Measurements from ENCODE around the gene FGF5.
"Not testable (repeated sequence)": the region's sequence is repeated elsewhere in the genome, so short reads cannot be mapped to it uniquely, and the experiment has no call there.

The FGF5 gene

DNA sequence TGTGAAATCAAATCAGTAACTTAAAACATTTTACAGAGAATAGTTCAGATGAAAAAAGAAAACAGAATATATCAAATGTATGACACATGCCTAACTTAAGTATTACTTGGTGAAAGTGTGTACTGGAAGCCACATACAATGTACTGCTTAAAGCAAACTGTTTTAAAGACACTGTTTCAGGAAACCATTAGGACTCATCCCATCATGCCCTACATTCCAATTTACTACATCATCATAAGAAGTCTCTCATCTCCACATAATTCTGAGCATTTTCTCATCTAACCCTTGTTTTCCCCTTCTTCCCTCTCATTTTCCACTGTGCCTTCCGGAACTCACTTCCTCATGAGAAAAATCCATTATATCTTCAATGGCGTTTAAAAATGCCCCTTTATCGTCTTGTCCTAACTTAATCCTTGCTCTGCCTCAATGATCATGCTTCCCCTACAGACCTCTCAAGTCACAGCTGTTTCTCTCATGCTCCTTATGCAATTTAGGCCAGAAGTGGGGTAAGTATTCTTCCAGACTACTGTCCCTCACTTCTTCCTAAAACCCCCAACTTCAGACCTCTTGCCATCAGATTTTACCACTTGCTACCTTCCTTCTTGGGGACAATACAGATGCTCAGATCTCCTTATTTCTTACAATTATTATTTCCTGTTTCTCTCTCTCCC is 26.8 kb upstream of the FGF5 start:
- no peaks in the 10 kb centered on the region for H3K9me3 Mint-ChIP-seq
- intact Hi-C loops (cut with micrococcal nuclease) = no loop called here
- no peaks in the 10 kb centered on the region for H3K4me1 Mint-ChIP-seq (ENCODE audit: low read depth)
- H3K27ac Mint-ChIP-seq = no peak overlapping the region
- no peaks in the 10 kb centered on the region for H3K36me3 Mint-ChIP-seq (ENCODE audit: low read depth)
- no peak overlapping the region for H3K4me3 Mint-ChIP-seq
- no peaks in the 10 kb centered on the region for H3K27me3 Mint-ChIP-seq

DNA sequence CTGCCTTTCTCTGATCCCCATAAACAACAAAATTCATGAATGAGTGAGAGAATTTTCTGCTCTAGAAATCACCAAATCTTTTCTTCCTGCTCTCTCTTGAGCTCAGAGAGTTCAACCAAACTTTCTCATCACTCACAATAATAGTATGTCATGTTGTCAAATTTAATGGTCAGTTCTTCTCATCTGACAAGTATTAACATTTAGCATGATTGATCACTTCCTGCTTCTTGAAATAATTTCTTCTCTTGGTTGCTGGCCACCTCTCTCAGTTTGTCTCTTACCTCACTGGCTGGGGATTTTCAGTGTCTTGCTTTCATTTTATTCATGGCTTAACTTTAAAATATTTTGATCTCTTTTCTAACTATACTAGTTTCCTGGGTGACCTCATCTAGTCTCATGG is 25.5 kb upstream of the FGF5 start:
- no peak overlapping the region for H3K4me3 Mint-ChIP-seq
- intact Hi-C loops (cut with micrococcal nuclease) = no loop called here
- no peaks in the 10 kb centered on the region for H3K4me1 Mint-ChIP-seq (ENCODE audit: low read depth)
- no peaks in the 10 kb centered on the region for H3K27me3 Mint-ChIP-seq
- H3K9me3 Mint-ChIP-seq = no peaks in the 10 kb centered on the region
- H3K36me3 Mint-ChIP-seq (ENCODE audit: low read depth) = no peaks in the 10 kb centered on the region
- H3K27ac Mint-ChIP-seq = no peak overlapping the region

DNA sequence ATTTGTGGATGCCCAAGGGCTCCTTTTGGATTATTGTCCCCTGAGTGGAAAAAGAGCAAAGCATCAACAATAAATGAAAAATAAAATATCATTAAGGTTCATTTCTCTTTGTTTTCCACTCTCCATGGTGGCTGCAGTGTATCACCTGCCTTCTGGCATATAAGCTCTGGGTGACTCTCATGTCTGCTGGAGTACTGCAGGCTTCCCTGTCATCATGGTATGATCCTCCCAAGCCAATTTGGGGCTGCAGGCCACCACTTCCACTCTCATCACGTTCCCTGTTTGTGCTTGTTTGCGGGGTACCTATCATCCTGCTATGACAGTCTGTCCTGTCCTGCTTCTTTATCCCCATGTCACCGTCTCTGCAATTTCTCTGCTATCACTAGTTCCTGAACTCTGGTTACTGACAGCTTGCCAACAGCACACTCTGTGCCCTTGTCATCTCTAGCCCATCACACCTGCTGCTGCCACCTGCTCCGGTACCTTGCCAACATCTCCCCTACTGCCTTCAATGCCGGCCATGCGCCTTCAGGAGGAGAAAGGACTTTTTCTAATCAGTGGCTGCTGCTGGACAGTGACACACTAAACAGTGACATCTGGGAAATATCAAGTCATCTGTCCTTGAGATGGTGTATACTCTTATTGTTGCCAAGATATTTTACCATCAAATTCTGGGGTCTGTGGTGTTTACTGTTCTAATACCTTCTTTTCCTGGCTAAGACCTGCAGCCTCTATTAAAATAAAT is 23.0 kb upstream of the FGF5 start:
- Mint-ChIP-seq H3K27ac (no peak overlapping the region), H3K4me3 (no peak overlapping the region), H3K9me3 (no peaks in the 10 kb centered on the region), H3K36me3 (ENCODE audit: low read depth) (no peaks in the 10 kb centered on the region), H3K4me1 (ENCODE audit: low read depth) (no peaks in the 10 kb centered on the region), H3K27me3 (no peaks in the 10 kb centered on the region)
- intact Hi-C loops (cut with micrococcal nuclease) = no loop called here

DNA sequence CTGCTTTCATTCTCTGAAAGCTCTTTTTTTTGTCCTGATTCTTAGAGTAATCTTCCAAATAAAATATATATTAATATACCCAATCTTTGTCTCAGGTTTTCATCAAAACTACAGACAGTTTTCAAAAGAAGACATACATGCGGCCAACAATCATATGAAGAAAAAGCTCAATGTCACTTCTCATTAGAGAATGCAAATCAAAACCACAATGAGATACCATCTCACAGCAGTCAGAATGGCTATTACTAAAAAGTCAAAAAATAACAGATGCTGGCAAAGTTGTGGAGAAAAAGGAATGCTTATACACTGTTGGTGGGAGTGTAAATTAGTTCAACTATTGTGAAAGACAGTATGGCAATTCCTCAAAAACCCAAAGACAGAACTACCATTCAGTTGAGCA is 19.0 kb upstream of the FGF5 start:
- H3K4me1 Mint-ChIP-seq (ENCODE audit: low read depth); intact Hi-C loops (cut with micrococcal nuclease); H3K9me3 Mint-ChIP-seq; H3K4me3 Mint-ChIP-seq; H3K27me3 Mint-ChIP-seq; H3K27ac Mint-ChIP-seq; H3K36me3 Mint-ChIP-seq (ENCODE audit: low read depth): not testable (repeated sequence)

DNA sequence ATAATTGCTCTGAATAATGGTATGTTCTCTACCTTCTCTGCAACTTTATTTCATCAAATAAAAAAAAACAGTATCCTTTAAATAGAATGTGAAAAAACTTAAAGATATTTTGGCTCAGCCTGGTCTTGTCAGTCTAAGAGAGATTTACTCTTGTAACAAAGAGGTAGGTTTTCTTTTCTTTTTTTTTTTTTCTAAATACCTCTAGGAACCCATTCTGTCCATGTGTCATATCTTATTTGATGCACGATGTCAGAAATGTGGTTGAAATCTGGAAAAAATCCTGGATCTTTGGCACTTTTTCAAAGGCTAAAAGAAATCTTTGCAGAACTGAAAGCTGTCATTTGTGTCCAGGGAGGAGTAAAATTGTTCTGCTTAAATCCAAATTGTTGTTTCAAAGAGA is 17.3 kb upstream of the FGF5 start:
- Mint-ChIP-seq H3K4me1 (ENCODE audit: low read depth) (no peaks in the 10 kb centered on the region), H3K4me3 (no peak overlapping the region), H3K36me3 (ENCODE audit: low read depth) (no peaks in the 10 kb centered on the region), H3K27ac (no peak overlapping the region), H3K27me3 (no peaks in the 10 kb centered on the region), H3K9me3 (no peaks in the 10 kb centered on the region)
- intact Hi-C loops (cut with micrococcal nuclease) = no loop called here

DNA sequence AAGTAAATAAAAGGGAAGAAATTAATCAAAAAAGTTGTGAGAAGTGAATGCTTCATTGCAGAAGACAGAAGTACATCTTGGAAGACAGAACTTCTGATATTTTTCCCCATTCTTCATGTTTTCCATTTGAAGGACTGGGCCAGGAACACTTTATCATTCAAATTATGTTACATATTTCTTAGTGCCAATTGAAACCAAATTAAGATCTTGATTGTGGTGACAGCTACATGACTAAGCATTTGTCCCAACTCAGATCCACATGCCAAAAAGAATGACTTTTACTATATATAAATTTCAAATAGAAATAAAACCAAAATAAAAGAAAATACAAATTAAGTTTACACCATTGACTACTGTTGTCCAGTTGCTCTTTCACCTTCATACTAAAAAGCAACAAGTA is 14.0 kb upstream of the FGF5 start:
- intact Hi-C loops (cut with micrococcal nuclease) = no loop called here
- Mint-ChIP-seq H3K4me3 (no peak overlapping the region), H3K9me3 (no peaks in the 10 kb centered on the region), H3K4me1 (ENCODE audit: low read depth) (no peaks in the 10 kb centered on the region), H3K27me3 (peaks cover 9% of the 10 kb centered on the region), H3K36me3 (ENCODE audit: low read depth) (no peaks in the 10 kb centered on the region), H3K27ac (no peak overlapping the region)

DNA sequence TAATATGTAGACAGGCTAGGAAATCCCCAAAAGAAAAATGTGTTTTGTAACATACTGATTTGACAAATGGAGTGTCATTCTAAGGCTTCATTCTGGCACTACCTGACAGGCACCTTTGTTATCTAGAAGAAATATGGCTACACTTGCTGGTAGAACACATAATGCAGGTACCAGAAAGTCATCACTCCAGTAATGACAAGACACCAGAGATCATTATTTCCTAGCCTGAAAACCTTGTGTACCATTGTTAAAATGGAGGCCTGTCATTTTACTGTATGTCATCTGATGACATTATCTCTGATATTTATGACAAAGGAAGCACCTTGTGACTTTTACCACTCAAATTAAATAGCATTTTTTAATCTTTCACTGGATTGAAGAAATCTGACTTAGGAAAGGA is 13.5 kb upstream of the FGF5 start:
- Mint-ChIP-seq H3K4me3 (no peak overlapping the region), H3K27me3 (peaks cover 11% of the 10 kb centered on the region), H3K36me3 (ENCODE audit: low read depth) (no peaks in the 10 kb centered on the region), H3K4me1 (ENCODE audit: low read depth) (no peaks in the 10 kb centered on the region), H3K9me3 (no peaks in the 10 kb centered on the region), H3K27ac (no peak overlapping the region)
- intact Hi-C loops (cut with micrococcal nuclease) = no loop called here

DNA sequence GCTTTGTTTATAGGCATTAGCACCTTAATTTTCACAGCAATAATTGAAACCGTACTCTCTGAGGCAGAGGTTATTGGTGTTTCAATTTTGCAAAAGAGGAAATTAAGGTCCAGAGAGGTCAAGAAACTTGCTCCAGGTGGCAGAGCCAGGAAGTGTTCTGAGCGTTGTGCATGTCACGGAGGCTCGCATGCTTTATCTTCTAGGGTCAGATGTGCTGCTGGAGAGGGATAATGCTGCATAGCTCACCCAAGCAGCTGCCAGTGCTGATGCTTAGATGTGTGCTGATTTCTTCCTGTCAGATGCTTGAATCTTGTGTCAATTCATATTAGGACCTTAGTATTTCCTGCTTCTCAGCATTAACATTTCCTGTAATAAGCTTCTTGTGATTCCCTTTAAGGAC is 13.0 kb upstream of the FGF5 start:
- no peaks in the 10 kb centered on the region for H3K9me3 Mint-ChIP-seq
- H3K36me3 Mint-ChIP-seq (ENCODE audit: low read depth) = no peaks in the 10 kb centered on the region
- H3K4me1 Mint-ChIP-seq (ENCODE audit: low read depth) = peaks cover under 1% of the 10 kb centered on the region
- no peak overlapping the region for H3K27ac Mint-ChIP-seq
- H3K4me3 Mint-ChIP-seq = no peak overlapping the region
- H3K27me3 Mint-ChIP-seq = peaks cover 13% of the 10 kb centered on the region
- intact Hi-C loops (cut with micrococcal nuclease) = no loop called here

DNA sequence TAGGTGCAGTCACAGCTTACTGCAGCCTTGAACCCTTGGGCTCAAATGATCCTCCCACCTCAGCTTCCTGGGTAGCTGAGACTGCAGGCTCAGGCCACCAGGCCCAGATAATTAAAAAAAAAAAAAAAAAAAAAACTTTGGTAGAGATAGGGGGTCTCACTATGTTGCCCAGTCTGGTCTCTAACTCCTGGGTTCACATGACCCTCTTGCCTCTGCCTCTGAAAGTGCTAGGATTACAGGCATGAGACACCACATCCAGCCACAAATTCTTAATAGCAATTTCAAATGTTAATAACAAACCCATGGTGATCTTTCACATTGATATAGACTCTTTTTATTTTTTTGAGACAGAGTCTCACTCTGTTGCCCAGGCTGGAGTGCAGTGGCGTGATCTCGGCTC is 12.3 kb upstream of the FGF5 start:
- intact Hi-C loops (cut with micrococcal nuclease) = no loop called here
- no peaks in the 10 kb centered on the region for H3K36me3 Mint-ChIP-seq (ENCODE audit: low read depth)
- H3K4me3 Mint-ChIP-seq = no peak overlapping the region
- no peak overlapping the region for H3K27ac Mint-ChIP-seq
- peaks cover 19% of the 10 kb centered on the region for H3K27me3 Mint-ChIP-seq
- peaks cover 6% of the 10 kb centered on the region for H3K4me1 Mint-ChIP-seq (ENCODE audit: low read depth)
- H3K9me3 Mint-ChIP-seq = no peaks in the 10 kb centered on the region

DNA sequence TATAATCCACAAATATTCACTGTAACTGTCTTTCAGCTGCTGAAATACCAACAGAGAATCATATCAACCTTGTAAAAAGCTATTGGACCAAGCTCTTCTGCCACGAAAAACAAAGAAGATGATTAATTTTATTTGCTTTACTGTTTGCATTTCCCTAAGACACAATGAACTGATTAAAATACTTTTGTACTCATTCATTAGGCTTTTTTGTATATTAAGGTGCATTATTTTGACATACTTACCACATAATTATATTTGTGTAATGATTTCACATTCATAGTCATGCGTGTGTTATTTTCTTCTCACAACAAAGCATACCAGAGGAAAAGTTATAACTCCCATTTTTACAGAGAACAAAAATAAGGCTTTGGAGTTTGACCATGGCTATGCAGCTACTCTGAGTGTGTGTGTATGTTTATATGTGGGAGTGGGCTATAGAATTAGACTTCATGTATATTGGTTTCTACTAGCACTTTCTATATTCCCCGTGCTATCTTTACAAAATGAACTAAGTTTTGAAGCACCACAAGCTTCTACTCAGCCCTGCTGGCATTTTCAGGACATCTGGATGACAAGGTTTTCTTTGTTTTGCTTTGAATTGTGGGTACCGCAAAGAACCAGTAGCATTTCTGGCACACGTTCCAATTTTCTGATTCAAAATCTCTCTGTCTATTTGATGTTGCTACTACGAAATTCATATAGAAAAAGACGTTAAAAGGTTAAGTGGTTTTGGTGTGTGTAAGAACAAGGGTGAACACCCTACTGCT is 11.0 kb upstream of the FGF5 start:
- peaks cover 24% of the 10 kb centered on the region for H3K27me3 Mint-ChIP-seq
- H3K9me3 Mint-ChIP-seq = no peaks in the 10 kb centered on the region
- no peak overlapping the region for H3K4me3 Mint-ChIP-seq
- intact Hi-C loops (cut with micrococcal nuclease) = no loop called here
- H3K36me3 Mint-ChIP-seq (ENCODE audit: low read depth) = no peaks in the 10 kb centered on the region
- H3K4me1 Mint-ChIP-seq (ENCODE audit: low read depth) = peaks cover 6% of the 10 kb centered on the region
- H3K27ac Mint-ChIP-seq = no peak overlapping the region

DNA sequence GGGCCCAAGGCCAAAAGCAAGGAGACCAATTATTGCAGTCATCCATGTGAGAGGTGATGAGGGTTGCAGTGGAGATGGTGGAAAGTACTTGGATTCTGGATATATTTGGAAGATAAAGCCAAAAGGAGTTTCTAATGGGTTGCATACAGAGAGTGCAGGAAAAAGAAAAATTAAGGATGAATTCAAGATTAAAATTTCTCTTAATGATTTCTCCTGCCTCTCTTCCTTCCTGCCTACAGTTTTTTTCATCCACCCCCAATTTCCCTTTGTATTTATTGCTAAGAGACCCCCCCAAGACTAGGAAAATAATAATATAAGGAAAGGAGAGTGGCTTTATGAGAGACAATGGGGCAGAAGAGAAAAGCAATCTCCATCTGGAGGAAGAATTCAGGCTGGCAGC is 8.6 kb upstream of the FGF5 start:
- no peak overlapping the region for H3K27ac Mint-ChIP-seq
- H3K4me3 Mint-ChIP-seq = no peak overlapping the region
- intact Hi-C loops (cut with micrococcal nuclease) = no loop called here
- H3K36me3 Mint-ChIP-seq (ENCODE audit: low read depth) = no peaks in the 10 kb centered on the region
- H3K27me3 Mint-ChIP-seq = peaks cover 34% of the 10 kb centered on the region
- peaks cover 6% of the 10 kb centered on the region for H3K4me1 Mint-ChIP-seq (ENCODE audit: low read depth)
- no peaks in the 10 kb centered on the region for H3K9me3 Mint-ChIP-seq

DNA sequence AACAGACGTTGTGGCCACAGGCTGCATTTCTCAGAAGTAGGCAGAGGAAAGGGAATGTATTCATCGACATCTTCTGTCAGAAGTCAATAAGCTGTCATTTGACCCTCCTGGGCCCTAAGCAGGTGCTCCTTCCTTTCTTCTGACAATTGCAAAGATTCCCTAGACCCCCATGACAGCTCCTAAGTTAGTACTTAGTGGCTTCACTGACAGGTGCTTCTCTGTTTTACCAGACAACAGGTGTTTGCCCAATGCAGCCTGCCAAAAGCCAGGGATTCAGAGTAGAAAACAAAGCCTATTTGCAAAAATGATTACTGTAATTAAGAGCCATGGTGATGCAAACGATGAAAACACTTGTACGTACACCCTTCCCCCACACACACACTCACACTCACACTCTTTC is 7.5 kb upstream of the FGF5 start:
- H3K27me3 Mint-ChIP-seq = peaks cover 45% of the 10 kb centered on the region

DNA sequence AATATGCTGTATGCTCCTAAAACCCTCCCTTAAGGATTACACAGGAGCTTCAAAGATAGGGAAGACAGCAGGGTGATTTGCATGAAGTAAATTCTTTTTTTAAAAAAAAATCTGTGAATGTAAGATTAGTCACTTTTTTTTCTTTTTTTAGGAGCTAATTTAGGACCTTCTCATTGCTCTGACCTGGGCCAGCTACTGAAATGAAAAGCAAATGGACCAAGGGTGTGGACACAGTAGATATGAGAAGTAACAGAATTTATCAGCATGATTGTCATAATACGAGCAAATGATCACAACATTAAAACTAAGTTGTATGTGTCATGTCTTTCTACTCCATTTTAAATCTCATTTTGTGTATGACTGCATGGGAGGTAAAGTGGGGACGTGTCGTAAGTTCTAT is 6.6 kb upstream of the FGF5 start:
- Mint-ChIP-seq H3K9me3 (no peaks in the 10 kb centered on the region), H3K4me1 (ENCODE audit: low read depth) (peaks cover 6% of the 10 kb centered on the region), H3K36me3 (ENCODE audit: low read depth) (no peaks in the 10 kb centered on the region), H3K27me3 (peaks cover 53% of the 10 kb centered on the region), H3K27ac (no peak overlapping the region), H3K4me3 (no peak overlapping the region)
- intact Hi-C loops (cut with micrococcal nuclease) = no loop called here

More for the DNA sequence above, 7.5 kb upstream of the FGF5 start:
- intact Hi-C loops (cut with micrococcal nuclease) = no loop called here
- H3K36me3 Mint-ChIP-seq (ENCODE audit: low read depth) = no peaks in the 10 kb centered on the region
- no peaks in the 10 kb centered on the region for H3K9me3 Mint-ChIP-seq
- no peak overlapping the region for H3K4me3 Mint-ChIP-seq
- peaks cover 6% of the 10 kb centered on the region for H3K4me1 Mint-ChIP-seq (ENCODE audit: low read depth)
- H3K27ac Mint-ChIP-seq = no peak overlapping the region

DNA sequence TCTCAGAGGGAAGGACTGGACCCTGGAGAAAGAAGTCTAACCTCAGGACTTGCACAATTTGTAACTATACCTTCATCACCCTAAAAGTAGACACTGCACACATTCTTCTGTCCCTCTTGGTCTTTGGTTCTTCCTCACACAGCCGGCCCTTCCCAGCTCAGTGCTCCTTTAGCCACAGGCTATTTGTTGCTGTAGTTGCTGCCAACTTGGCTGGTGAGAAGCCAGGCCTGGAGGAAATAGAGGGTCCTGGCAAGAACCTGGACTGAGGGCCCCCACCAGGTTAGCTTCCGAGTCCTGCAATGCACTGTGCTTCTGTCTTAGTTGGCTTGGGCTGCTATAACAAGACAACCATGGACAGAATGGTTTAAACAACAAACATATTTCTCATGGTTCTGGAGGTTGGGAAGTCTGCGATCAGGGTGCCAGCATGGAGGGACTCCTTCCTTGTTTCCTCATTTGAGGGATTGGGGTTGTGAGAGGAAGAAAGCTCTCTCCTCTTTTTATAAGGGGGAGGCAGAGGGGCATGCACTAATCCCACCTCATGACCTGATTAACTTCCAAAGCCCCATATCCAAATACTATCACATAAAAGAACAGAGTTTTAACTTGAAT is 4.4 kb upstream of the FGF5 start:
- no peaks in the 10 kb centered on the region for H3K36me3 Mint-ChIP-seq (ENCODE audit: low read depth)
- H3K27ac Mint-ChIP-seq = no peak overlapping the region
- H3K9me3 Mint-ChIP-seq = no peaks in the 10 kb centered on the region
- H3K4me1 Mint-ChIP-seq (ENCODE audit: low read depth) = peaks cover 24% of the 10 kb centered on the region
- H3K4me3 Mint-ChIP-seq = no peak overlapping the region
- intact Hi-C loops (cut with micrococcal nuclease) = no loop called here
- peaks cover 64% of the 10 kb centered on the region for H3K27me3 Mint-ChIP-seq

All from dendritic cell treated with granulocyte-macrophage colony-stimulating factor and Interleukin-4, amounts not matched to agents 40 ng/mL and 50 ng/mL, for 4 days (primary cell).